GM12875 (cell line): ENCODE measurements around the gene TTC16.

Experiments used
- H3K4me3 ChIP-seq: one replicate; pipeline ENCODE4 v1.5.1; 2011; ENCODE audit warnings: low read depth, low read length, control low read depth
- TF ChIP-seq, protein P1 (sequence below): IDR thresholded peaks from 2 replicates; pipeline ENCODE4 v1.5.1; 2011; ENCODE audit warnings: low read depth, mild to moderate bottlenecking, control low read depth, inconsistent platforms, low read length, moderate library complexity, borderline replicate concordance; ENCODE audit not compliant: insufficient read depth

TTC16 gene

DNA sequence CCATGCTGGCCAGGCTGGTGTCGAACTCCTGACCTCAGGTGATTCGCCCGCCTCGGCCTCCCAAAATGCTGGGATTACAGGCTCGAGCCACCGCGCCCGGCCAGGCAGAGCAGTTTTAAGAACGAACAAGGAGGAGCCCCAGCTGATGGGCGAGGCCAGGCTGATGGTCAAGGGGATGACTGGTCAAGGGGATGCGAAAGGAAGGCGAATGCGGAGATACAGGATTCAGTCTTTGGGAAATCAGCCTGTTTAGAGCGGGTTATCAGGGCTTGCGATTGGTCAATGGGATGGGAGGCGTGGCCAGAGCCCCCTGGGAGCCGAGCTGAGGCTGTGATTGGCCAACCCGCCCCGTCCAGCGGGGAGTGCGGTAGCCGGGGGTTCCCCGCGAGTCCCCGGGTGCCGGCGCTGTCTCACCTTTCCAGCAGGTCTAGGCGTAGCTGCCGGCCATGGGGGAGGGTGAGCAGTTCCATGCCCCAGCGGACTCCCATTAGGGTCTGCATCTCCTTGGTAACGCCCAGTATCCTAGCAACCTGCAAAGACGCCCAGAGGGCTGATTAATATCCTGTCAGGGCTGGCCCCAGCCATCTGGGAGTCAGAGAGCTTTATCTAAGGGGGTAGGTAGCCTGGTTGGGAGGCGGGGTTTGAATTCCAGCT lies 26.7 kb downstream of the TTC16 start:
- no peak overlapping the region for H3K4me3 ChIP-seq
- TF ChIP-seq, protein P1, sequence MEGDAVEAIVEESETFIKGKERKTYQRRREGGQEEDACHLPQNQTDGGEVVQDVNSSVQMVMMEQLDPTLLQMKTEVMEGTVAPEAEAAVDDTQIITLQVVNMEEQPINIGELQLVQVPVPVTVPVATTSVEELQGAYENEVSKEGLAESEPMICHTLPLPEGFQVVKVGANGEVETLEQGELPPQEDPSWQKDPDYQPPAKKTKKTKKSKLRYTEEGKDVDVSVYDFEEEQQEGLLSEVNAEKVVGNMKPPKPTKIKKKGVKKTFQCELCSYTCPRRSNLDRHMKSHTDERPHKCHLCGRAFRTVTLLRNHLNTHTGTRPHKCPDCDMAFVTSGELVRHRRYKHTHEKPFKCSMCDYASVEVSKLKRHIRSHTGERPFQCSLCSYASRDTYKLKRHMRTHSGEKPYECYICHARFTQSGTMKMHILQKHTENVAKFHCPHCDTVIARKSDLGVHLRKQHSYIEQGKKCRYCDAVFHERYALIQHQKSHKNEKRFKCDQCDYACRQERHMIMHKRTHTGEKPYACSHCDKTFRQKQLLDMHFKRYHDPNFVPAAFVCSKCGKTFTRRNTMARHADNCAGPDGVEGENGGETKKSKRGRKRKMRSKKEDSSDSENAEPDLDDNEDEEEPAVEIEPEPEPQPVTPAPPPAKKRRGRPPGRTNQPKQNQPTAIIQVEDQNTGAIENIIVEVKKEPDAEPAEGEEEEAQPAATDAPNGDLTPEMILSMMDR: no peak

DNA sequence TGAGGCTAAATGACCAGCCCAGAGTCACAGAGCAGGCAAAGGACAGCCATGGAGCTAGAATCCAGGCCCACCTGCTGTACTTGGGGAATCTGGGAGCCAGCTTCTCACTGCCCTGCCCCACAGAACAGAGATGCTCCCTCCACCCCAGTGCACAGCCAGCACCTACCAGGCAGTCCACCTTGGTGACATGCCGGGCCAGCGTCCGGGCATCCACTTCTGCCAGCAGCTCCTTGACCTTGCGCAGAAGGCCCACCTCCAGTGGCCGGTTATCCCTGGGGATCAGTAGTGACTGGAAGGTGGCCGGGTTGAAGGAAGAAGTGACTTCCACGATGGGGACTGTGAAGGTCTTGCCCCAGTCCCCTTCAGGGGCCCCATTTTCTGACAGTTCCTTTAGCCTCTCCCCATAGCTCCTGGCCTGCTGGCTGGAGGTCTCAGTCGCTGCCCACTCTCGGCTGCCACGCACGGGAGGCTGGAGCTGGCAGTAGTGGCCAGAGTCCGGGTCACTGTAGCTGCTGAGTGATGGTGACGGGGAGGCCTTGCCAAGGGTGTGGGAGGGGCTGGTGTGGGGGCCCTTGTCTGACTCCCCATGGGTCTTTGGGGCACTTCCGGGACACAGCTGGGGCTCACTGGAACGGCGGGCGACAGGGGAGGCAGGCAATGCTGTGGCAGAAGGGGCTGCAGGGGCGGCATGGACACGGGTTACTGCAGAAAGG lies 28.7 kb downstream of the TTC16 start:
- TF ChIP-seq, protein P1: no peak
- H3K4me3 ChIP-seq: no peak overlapping the region

DNA sequence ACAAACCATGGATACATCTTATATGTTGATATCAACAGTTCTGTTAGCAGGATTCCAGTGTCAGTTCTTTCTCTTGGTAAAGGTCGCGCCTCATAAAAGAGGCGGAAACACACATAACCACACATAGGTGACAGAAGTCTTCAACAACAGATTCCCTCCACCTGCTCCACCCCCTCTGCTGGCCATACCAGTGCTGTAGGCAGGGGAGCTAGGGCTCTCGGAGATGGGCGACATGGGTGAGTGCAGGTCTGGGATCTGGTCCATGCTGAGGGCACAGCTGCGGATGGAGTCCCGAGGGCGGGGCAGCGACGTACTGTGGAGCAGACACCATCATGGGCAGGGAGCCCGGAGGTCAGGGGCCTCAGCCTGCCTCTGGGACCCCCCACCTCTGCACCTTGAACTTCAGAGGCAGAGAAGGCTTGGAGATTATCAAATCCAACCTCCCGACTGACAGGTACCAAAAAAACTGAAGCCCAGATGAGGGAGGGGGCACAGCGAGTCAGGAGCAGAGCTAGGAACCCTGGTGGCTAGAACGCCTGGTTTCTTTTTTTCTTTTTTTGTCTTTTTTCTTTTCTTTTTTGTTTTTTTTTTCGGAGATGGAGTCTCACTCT lies 31.2 kb downstream of the TTC16 start:
- TF ChIP-seq, protein P1: no peak
- H3K4me3 ChIP-seq: no peak overlapping the region

DNA sequence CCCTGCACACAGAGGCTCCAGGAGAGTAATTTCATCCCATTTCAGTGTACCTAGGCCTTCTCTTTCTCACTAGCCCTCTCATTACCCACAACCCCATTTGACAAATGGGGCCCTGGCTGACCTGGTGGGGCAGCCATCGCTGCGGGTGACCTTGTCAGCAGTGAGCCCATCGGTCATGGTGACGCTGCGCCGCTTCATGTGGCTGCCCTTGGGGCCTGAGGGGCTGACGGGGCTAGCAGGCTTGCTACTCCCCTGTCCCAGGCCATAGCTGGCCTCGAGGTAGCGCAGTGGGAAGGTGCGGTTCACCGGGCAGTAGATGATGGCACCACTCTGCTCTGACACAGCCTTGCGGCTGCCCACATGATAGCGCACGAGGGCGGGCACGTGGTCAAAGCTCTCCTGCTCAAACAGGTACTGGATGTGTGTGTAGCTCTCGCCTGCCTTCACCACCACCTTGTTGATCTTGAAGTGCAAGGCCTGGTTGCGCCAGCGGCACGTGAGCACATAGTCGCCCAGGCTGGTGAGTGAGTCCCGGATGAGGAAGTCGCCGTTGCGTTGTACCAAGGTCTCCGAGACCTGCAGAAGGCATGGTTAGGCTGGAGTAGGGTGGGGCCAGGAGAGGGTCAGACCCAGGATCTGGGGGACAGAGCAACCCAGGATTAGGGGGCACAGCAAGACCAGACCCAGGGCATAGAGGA lies 33.4 kb downstream of the TTC16 start:
- no peak overlapping the region for H3K4me3 ChIP-seq
- TF ChIP-seq, protein P1: no peak

DNA sequence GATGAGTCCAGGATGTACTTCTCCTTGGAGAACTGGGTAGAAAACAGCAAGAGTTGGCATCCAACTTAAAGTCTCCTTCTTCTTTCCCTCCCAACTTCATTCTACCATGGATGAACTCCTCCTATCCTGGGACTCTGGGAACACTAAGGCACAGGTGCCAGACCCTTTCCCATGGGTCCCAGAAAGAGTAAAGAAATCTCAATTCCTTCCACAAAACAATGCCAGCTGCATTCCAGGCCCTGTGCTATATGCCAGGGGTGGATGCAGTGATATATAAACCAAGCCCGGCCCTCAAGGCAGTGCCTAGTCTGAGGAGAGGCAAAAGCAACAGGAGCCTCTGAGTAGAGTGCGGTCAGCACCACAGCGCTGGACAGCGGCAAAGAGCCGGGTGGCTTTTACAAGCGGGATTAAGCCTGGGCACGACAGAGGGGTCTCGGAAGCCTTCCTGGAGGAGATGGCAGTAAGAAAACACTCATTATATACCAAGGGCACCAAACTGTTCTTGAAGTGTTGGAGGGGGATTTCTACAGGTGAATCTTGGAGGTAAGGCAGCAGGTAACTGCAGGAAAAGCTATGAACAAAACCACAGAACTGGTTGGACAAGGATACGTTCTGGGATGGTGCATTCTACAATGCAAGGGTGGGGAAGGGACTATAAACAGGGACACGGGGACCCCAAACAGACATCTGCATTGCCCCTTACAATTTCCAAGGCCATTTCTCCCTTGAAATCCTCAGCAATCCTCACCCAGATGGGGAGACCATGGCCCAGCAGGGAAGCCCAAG lies 35.6 kb downstream of the TTC16 start:
- no peak overlapping the region for H3K4me3 ChIP-seq
- TF ChIP-seq, protein P1: no peak

DNA sequence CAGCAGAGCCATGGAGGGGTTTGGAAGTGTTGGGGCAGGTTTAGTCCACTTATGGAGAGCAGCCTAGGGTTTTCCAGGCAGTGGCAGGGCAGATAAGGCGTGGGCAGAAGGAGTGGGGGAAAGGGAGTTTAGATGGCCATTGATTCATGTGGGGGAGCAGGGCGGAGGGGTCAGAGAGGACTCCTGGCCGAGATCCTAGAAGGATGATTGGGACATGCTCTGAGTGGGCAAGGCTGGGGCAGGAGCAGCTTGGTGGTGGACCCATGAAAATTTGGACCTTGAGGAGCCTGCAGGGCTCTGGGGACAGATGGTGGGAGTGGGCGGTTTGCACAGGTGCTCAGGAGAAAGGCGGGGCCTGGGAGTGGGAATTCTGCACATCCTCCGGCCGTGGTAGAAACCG lies 37.3 kb downstream of the TTC16 start:
- TF ChIP-seq, protein P1: no peak
- H3K4me3 ChIP-seq: no peak overlapping the region
